SK-N-SH treated with all-trans-retinoic acid at 6 μM for 48 hours (cell line): Measurements from ENCODE around the gene CTPS2.
"Not testable (repeated sequence)": the region's sequence is repeated elsewhere in the genome, so short reads cannot be mapped to it uniquely, and the experiment has no call there.

Experiments used
- BACH2 ChIP-seq: fragments of 250-450 bp; sonication (Bioruptor Pico); IDR thresholded peaks from 2 replicates; pipeline ENCODE4 v1.9.0; 2021; ENCODE audit warnings: mild to moderate bottlenecking, borderline replicate concordance
- CSDC2 ChIP-seq: fragments of 250-450 bp; sonication (Bioruptor Pico); IDR thresholded peaks from 2 replicates; pipeline ENCODE4 v1.5.0; 2020; ENCODE audit warnings: mild to moderate bottlenecking, moderate library complexity
- ESRRG ChIP-seq: fragments of 250-450 bp; sonication (Bioruptor Pico); IDR thresholded peaks from 2 replicates; pipeline ENCODE4 v1.6.1; 2021; ENCODE audit warnings: mild to moderate bottlenecking
- PPARA ChIP-seq: fragments of 250-450 bp; sonication (Bioruptor Pico); IDR thresholded peaks from 2 replicates; pipeline ENCODE4 v1.5.0; 2020; ENCODE audit warnings: mild to moderate bottlenecking, borderline replicate concordance
- TOX ChIP-seq: fragments of 250-450 bp; sonication (Bioruptor Pico); IDR thresholded peaks from 2 replicates; pipeline ENCODE4 v1.8.0; 2021; ENCODE audit warnings: mild to moderate bottlenecking, moderate library complexity, borderline replicate concordance
- TF ChIP-seq, protein P1 (sequence below): fragments of 250-450 bp; sonication (Bioruptor Pico); IDR thresholded peaks from 2 replicates; pipeline ENCODE4 v1.5.0; 2020; ENCODE audit warnings: mild to moderate bottlenecking, moderate library complexity

GRCh38 chrX:16716451-16716850 is 4.0 kb upstream of the CTPS2 start:
- TF ChIP-seq, protein P1, sequence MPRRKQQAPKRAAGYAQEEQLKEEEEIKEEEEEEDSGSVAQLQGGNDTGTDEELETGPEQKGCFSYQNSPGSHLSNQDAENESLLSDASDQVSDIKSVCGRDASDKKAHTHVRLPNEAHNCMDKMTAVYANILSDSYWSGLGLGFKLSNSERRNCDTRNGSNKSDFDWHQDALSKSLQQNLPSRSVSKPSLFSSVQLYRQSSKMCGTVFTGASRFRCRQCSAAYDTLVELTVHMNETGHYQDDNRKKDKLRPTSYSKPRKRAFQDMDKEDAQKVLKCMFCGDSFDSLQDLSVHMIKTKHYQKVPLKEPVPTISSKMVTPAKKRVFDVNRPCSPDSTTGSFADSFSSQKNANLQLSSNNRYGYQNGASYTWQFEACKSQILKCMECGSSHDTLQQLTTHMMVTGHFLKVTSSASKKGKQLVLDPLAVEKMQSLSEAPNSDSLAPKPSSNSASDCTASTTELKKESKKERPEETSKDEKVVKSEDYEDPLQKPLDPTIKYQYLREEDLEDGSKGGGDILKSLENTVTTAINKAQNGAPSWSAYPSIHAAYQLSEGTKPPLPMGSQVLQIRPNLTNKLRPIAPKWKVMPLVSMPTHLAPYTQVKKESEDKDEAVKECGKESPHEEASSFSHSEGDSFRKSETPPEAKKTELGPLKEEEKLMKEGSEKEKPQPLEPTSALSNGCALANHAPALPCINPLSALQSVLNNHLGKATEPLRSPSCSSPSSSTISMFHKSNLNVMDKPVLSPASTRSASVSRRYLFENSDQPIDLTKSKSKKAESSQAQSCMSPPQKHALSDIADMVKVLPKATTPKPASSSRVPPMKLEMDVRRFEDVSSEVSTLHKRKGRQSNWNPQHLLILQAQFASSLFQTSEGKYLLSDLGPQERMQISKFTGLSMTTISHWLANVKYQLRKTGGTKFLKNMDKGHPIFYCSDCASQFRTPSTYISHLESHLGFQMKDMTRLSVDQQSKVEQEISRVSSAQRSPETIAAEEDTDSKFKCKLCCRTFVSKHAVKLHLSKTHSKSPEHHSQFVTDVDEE, result not testable (repeated sequence)
- TF ChIP-seq PPARA (CRISPR knock-in tag); BACH2 (CRISPR knock-in tag); CSDC2 (CRISPR knock-in tag); ESRRG; TOX (CRISPR knock-in tag): not testable (repeated sequence)
